ENCODE results near the gene CXXC5. TPM values are rescaled to one million over a fixed set of nuclear protein-coding genes. Genes with fewer than 3 reads are reported as not detected.
"Not testable (repeated sequence)": the region's sequence is repeated elsewhere in the genome, so short reads cannot be mapped to it uniquely, and the experiment has no call there.

The CXXC5 gene
- 10 to 100 TPM; 52.3 to 81.8 (median 62.6) TPM for total RNA-seq

GRCh38 chr5:139648205-139649081 is at the start of gene CXXC5:
CXXC5 (plus strand) TSS chr5:139648349; CDS start chr5:139680524, 32,175 bp downstream.
- 0% methylated on average over 3 to 10 of the region's 106 CpGs for WGBS, 2 donors
- Histone ChIP-seq H3K9me3 (no peaks in the 10 kb centered on the region), H3K27ac (peak within 1 kb of the TSS; percentile 95 to 99 (median 95)), H3K4me1 (peaks cover 43 to 51% of the 10 kb centered on the region in 2 donors), H3K36me3 (no peaks in the 10 kb centered on the region), H3K4me3 (replicated peaks in 1 of 3) (peak within 1 kb of the TSS; percentile 70 to 96 (median 71)), H3K27me3 (no peaks in the 10 kb centered on the region)
- DNase-seq, result peak; percentile 86 to 88
- intact Hi-C loops (cut with DNase I), result no loop called here
- TF ChIP-seq, protein P1, sequence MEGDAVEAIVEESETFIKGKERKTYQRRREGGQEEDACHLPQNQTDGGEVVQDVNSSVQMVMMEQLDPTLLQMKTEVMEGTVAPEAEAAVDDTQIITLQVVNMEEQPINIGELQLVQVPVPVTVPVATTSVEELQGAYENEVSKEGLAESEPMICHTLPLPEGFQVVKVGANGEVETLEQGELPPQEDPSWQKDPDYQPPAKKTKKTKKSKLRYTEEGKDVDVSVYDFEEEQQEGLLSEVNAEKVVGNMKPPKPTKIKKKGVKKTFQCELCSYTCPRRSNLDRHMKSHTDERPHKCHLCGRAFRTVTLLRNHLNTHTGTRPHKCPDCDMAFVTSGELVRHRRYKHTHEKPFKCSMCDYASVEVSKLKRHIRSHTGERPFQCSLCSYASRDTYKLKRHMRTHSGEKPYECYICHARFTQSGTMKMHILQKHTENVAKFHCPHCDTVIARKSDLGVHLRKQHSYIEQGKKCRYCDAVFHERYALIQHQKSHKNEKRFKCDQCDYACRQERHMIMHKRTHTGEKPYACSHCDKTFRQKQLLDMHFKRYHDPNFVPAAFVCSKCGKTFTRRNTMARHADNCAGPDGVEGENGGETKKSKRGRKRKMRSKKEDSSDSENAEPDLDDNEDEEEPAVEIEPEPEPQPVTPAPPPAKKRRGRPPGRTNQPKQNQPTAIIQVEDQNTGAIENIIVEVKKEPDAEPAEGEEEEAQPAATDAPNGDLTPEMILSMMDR (IDR thresholded peaks at IDR 0.05), result peak in 1 of 6 experiments; percentile 6
- TF ChIP-seq POLR2A (IDR thresholded peaks at IDR 0.05), result peak in 1 of 2 donors; percentile 85

GRCh38 chr5:139598601-139598965 is 49.6 kb upstream of the CXXC5 start:
- DNase-seq; H3K27ac ChIP-seq; H3K9me3 ChIP-seq; intact Hi-C loops (cut with DNase I); H3K4me3 ChIP-seq (replicated peaks in 1 of 3); H3K4me1 ChIP-seq; H3K27me3 ChIP-seq: not testable (repeated sequence)
- 94 to 98% methylated on average over 5 of the region's 5 CpGs for WGBS, 2 donors
- peaks cover 12 to 21% of the 10 kb centered on the region in 2 donors for H3K36me3 ChIP-seq

- Histone ChIP-seq H3K4me1 (no peaks in the 10 kb centered on the region), H3K27me3 (no peaks in the 10 kb centered on the region), H3K9me3 (no peaks in the 10 kb centered on the region), H3K27ac (no peak overlapping the region), H3K36me3 (peaks cover 12 to 21% of the 10 kb centered on the region in 2 donors), H3K4me3 (replicated peaks in 1 of 3) (no peak overlapping the region)
- DNase-seq, result no peak
- TF ChIP-seq POLR2A (IDR thresholded peaks at IDR 0.05), result no peak
- TF ChIP-seq, protein P1 (IDR thresholded peaks at IDR 0.05), result no peak
- intact Hi-C loops (cut with DNase I), result no loop called here
- WGBS, 2 donors, result 86 to 87% methylated on average over 7 of the region's 7 CpGs
Observed at GRCh38 chr5:139600336-139600949, 47.7 kb upstream of the CXXC5 start.

DNA sequence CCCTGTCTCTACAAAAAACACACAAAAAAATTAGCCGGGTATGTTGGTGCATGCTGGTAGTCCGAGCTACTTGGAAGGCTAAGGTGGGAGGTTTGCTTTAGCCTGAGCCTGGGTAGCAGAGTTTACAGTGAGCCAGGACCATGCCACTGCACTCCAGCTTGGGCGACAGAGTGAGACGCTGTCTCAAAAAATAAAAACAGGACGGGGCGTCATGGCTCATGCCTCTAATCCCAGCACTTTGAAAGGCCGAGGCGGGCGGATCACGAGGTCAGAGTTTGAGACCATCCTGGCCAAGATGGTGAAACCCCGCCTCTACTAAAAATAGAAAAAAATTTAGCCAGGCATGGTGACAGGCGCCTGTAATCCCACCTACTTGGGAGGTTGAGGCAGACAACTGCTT is 46.7 kb upstream of the CXXC5 start:
- TF ChIP-seq, protein P1 (IDR thresholded peaks at IDR 0.05), result no peak
- TF ChIP-seq POLR2A (IDR thresholded peaks at IDR 0.05), result no peak
- no peaks in the 10 kb centered on the region for H3K9me3 ChIP-seq
- 94 to 95% methylated on average over 12 of the region's 12 CpGs for WGBS, 2 donors
- H3K27me3 ChIP-seq, result no peaks in the 10 kb centered on the region
- H3K4me3 ChIP-seq (replicated peaks in 1 of 3), result no peak overlapping the region
- peaks cover 12 to 21% of the 10 kb centered on the region in 2 donors for H3K36me3 ChIP-seq
- H3K4me1 ChIP-seq, result no peaks in the 10 kb centered on the region
- H3K27ac ChIP-seq, result no peak overlapping the region
- DNase-seq, result no peak
- intact Hi-C loops (cut with DNase I), result no loop called here

DNA sequence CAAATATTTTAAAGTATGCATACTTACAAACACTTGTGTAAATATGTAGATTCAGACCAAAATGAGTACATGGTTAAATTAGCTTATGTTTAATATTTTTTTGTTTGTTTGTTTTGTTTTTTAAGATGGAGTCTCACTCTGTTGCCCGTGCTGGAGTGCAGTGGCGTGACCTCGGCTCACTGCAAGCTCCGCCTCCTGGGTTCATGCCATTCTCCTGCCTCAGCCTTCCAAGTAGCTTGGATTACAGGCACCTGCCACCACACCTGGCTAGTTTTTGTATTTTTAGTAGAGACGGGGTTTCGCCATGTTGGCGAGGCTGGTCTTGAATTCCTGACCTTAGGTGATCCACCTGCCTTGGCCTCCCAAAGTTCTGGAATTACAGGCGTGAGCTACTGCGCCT is 46.2 kb upstream of the CXXC5 start:
- WGBS, 2 donors, result 80 to 84% methylated on average over 9 of the region's 9 CpGs
- intact Hi-C loops (cut with DNase I); H3K4me1 ChIP-seq; H3K9me3 ChIP-seq; H3K4me3 ChIP-seq (replicated peaks in 1 of 3); H3K27me3 ChIP-seq; H3K27ac ChIP-seq: not testable (repeated sequence)
- H3K36me3 ChIP-seq, result peaks cover 12 to 21% of the 10 kb centered on the region in 2 donors
- DNase-seq, result peak in 1 of 2 donors; percentile 43

- Histone ChIP-seq H3K27me3 (no peaks in the 10 kb centered on the region), H3K4me1 (no peaks in the 10 kb centered on the region), H3K9me3 (no peaks in the 10 kb centered on the region), H3K27ac (no peak overlapping the region), H3K36me3 (peaks cover 5 to 14% of the 10 kb centered on the region in 2 donors), H3K4me3 (replicated peaks in 1 of 3) (no peak overlapping the region)
- DNase-seq, result no peak
- intact Hi-C loops (cut with DNase I), result no loop called here
- 97 to 99% methylated on average over 8 of the region's 8 CpGs for WGBS, 2 donors
- no peak for TF ChIP-seq POLR2A (IDR thresholded peaks at IDR 0.05)
- TF ChIP-seq, protein P1 (IDR thresholded peaks at IDR 0.05), result no peak
Observed at GRCh38 chr5:139605887-139606286, 42.3 kb upstream of the CXXC5 start.
